Panc1 (cell line): ENCODE results near the gene HOXA10. TPM values are rescaled to one million over a fixed set of nuclear protein-coding genes. Genes with fewer than 3 reads are reported as not detected.

Experiments
- ATAC-seq: fragments of 200-7000 bp; cut with Tn5 transposase; 2 replicates; pipeline ENCODE4 v1.9.1; 2020; ENCODE audit warnings: mild to moderate bottlenecking, moderate library complexity
- BruUV-seq: library from RNA; stranded (reverse); fragments of 400-500 nt; replicated peaks from 2 replicates; lab custom pipeline; 2021; lab: Mats Ljungman, UMichigan
- CTCF ChIA-PET: fragments of 300-600 bp; sonication (Branson Sonifier 250); formaldehyde crosslinking; loops from one replicate; lab custom pipeline; 2022; ENCODE audit warnings: antibody characterized with exemption; lab: Charles Lee
- POLR2A ChIA-PET: fragments of 300-600 bp; sonication (Branson Sonifier 250); formaldehyde crosslinking; loops from one replicate; lab custom pipeline; 2022; ENCODE audit warnings: antibody characterized with exemption; lab: Charles Lee
- DNase-seq: peaks from one replicate; pipeline ENCODE4 v3.0.0-alpha.2; 2010; ENCODE audit warnings: low read depth, low spot score
- H3K27ac ChIP-seq: 2 replicates; pipeline ENCODE4 v1.5.1; 2011; ENCODE audit warnings: mild to moderate bottlenecking, low read length, inconsistent platforms
- H3K27me3 ChIP-seq: fragments of 200-500 bp; sonication (Bioruptor generic); 2 replicates; pipeline ENCODE4 v1.6.0; 2014; ENCODE audit warnings: low read length, inconsistent platforms; ENCODE audit not compliant: control insufficient read depth, insufficient read depth
- H3K36me3 ChIP-seq: fragments of 200-500 bp; sonication (Bioruptor generic); 2 replicates; pipeline ENCODE4 v1.5.1; 2014; ENCODE audit warnings: inconsistent platforms, mild to moderate bottlenecking, low read length, moderate library complexity; ENCODE audit not compliant: control insufficient read depth, insufficient read depth
- H3K4me1 ChIP-seq: 2 replicates; pipeline ENCODE4 v1.5.1; 2011; ENCODE audit warnings: inconsistent platforms, mild to moderate bottlenecking, low read length, moderate library complexity; ENCODE audit not compliant: control insufficient read depth, insufficient read depth
- H3K4me3 ChIP-seq, 2 experiments: 2 replicates each; pipeline ENCODE4 v1.5.1; 2011 to 2012; ENCODE audit warnings: low read depth in 2 of 2, low read length in 2 of 2, mild to moderate bottlenecking in 2 of 2, inconsistent platforms in 1 of 2, moderate library complexity in 1 of 2
- H3K9me3 ChIP-seq: fragments of 200-500 bp; sonication (Bioruptor generic); 2 replicates; pipeline ENCODE4 v1.5.1; 2014; ENCODE audit warnings: low read depth, mild to moderate bottlenecking, inconsistent platforms, low read length, moderate library complexity; ENCODE audit not compliant: control insufficient read depth, insufficient read depth
- POLR2AphosphoS5 ChIP-seq: IDR thresholded peaks from 2 replicates; pipeline ENCODE4 v1.6.1; 2012; ENCODE audit warnings: mild to moderate bottlenecking, low read depth, low read length, moderate library complexity
- REST ChIP-seq, 2 experiments: IDR thresholded peaks; 2 replicates each; pipeline ENCODE4 v1.6.1; 2011 to 2012; ENCODE audit warnings: low read depth in 2 of 2, control low read depth in 1 of 2, low read length in 1 of 2, mild to moderate bottlenecking in 1 of 2, moderate library complexity in 1 of 2; ENCODE audit not compliant: insufficient read depth in 1 of 2
- SIN3A ChIP-seq: IDR thresholded peaks from 2 replicates; pipeline ENCODE4 v1.6.1; 2012; ENCODE audit warnings: low read depth, mild to moderate bottlenecking, low read length, moderate library complexity, borderline replicate concordance; ENCODE audit not compliant: insufficient read depth
- TCF7L2 ChIP-seq: IDR thresholded peaks from 2 replicates; pipeline ENCODE4 v1.6.1; 2011; ENCODE audit warnings: mild to moderate bottlenecking, low read depth, low read length, inconsistent platforms
- in situ Hi-C: cut with HindIII; loops from 2 replicates; pipeline ENCODE4 v1.10.0; 2016; ENCODE audit warnings: low sequenced_read_pairs, low pct_unique_long_range_greater_than_20kb
- intact Hi-C: fragments of 100-400 bp; cut with micrococcal nuclease; formaldehyde crosslinking; loops from one replicate; pipeline ENCODE4 v1.10.0; 2022; ENCODE audit not compliant: unreplicated experiment
- total RNA-seq: library from RNA; stranded (reverse); gene quantifications from one replicate; pipeline ENCODE4 v1.2.1, GENCODE V29; 2021; ENCODE audit not compliant: unreplicated experiment
- TF ChIP-seq, protein P1 (sequence below): fragments of 450-650 bp; IDR thresholded peaks from 2 replicates; pipeline ENCODE4 v1.5.1; 2017; ENCODE audit warnings: mild to moderate bottlenecking

Gene HOXA10
- total RNA-seq, 1 experiment from 2014 or later, result 0.41 TPM

- ATAC-seq (no peak), DNase-seq (no peak)
- ChIA-PET CTCF (no interaction called here), POLR2A (no interaction called here)
- H3K4me3 ChIP-seq, result no peak overlapping the region
- in situ Hi-C loops, result no loop called here
- intact Hi-C loops, result no loop called here
- H3K9me3 ChIP-seq, result no peaks in the 10 kb centered on the region
- no peaks in the 10 kb centered on the region; the same call in 1 of the 2 replicates for H3K27me3 ChIP-seq
- H3K4me1 ChIP-seq, result peaks cover 4% of the 10 kb centered on the region; the same call in 1 of the 2 replicates
- BruUV-seq, result no TSS peak
- H3K27ac ChIP-seq, result no peak overlapping the region
- TF ChIP-seq TCF7L2 (no peak), POLR2AphosphoS5 (no peak), REST (IDR thresholded peaks at IDR 0.05; ENCODE audit: insufficient read depth in 1 of 2, low read depth in 2 of 2, low read length in 1 of 2) (no peak), SIN3A (no peak)
- TF ChIP-seq, protein P1, sequence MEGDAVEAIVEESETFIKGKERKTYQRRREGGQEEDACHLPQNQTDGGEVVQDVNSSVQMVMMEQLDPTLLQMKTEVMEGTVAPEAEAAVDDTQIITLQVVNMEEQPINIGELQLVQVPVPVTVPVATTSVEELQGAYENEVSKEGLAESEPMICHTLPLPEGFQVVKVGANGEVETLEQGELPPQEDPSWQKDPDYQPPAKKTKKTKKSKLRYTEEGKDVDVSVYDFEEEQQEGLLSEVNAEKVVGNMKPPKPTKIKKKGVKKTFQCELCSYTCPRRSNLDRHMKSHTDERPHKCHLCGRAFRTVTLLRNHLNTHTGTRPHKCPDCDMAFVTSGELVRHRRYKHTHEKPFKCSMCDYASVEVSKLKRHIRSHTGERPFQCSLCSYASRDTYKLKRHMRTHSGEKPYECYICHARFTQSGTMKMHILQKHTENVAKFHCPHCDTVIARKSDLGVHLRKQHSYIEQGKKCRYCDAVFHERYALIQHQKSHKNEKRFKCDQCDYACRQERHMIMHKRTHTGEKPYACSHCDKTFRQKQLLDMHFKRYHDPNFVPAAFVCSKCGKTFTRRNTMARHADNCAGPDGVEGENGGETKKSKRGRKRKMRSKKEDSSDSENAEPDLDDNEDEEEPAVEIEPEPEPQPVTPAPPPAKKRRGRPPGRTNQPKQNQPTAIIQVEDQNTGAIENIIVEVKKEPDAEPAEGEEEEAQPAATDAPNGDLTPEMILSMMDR, result no peak
- peaks cover 2% of the 10 kb centered on the region; the same call in 1 of the 2 replicates for H3K36me3 ChIP-seq
Measured at GRCh38 chr7:27194002-27194352, 19.9 kb upstream of the HOXA10 start.

GRCh38 chr7:27193335-27194001, 19.3 kb upstream of the HOXA10 start:
- DNase-seq (no peak), ATAC-seq (no peak)
- CTCF ChIA-PET, result no interaction called here
- in situ Hi-C loops, result no loop called here
- no peak for TF ChIP-seq TCF7L2
- TF ChIP-seq REST (IDR thresholded peaks at IDR 0.05; ENCODE audit: insufficient read depth in 1 of 2, low read depth in 2 of 2, low read length in 1 of 2), result no peak
- no peak for TF ChIP-seq POLR2AphosphoS5
- TF ChIP-seq, protein P1, result no peak
- TF ChIP-seq SIN3A, result no peak
- no peak overlapping the region for H3K27ac ChIP-seq
- peaks cover 4% of the 10 kb centered on the region; the same call in 1 of the 2 replicates for H3K4me1 ChIP-seq
- intact Hi-C loops, result no loop called here
- POLR2A ChIA-PET, result no interaction called here
- BruUV-seq, result no TSS peak
- H3K9me3 ChIP-seq, result no peaks in the 10 kb centered on the region
- no peak overlapping the region for H3K4me3 ChIP-seq
- H3K27me3 ChIP-seq, result no peaks in the 10 kb centered on the region; the same call in 1 of the 2 replicates
- H3K36me3 ChIP-seq, result no peaks in the 10 kb centered on the region
